ENCODE results near the gene BCL7C. TPM values are rescaled to one million over a fixed set of nuclear protein-coding genes. Genes with fewer than 3 reads are reported as not detected.

BCL7C gene
- total and polyA plus RNA-seq, 2 of the 13 experiments (the other 11 are each of a cell fraction or from before 2014, with no cell fraction given), result 17.7 to 33.8 TPM

DNA sequence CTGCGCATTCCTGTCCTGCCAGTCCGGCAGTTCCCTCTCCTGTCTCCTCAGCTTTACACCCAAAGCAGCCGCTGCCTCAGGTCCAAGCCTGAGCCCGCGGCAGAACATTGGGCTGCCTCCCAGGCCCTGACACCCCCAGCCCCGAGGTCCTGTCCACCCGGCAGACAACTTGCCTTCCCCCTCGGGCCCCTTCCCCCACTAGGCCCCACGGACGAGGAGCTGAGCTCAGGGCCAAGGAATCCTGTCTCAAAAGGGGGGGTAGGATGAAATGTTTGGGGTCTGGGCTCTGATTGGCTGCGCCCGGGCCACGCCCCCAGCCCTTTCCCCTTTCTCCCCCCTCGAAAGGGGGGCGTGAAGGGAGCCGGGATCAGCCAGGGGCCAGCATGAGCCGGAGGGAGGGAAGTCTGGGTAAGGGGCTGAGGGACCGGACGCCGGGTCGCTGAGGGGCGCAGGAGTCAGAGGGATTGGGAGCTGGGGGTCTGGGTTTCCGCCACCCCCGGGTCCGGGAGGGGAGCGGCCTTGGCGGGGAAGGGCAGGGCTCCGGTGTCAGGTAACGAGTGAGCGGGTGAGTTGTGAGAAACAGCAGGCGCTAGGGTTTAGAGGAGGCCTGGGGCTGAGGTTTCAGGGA is 2.5 kb upstream of the BCL7C start, which contains the start of gene CTF1 (continued):
- no peak for TF ChIP-seq HMGXB3 (CRISPR knock-in tag; IDR thresholded peaks at IDR 0.05; ENCODE audit: borderline replicate concordance)
- TF ChIP-seq PLSCR1 (CRISPR knock-in tag; IDR thresholded peaks at IDR 0.05; ENCODE audit: borderline replicate concordance), result peak; percentile 33; the same call in 1 of the 2 replicates
- TF ChIP-seq SALL1 (CRISPR knock-in tag; IDR thresholded peaks at IDR 0.05), result no peak
- no peak for TF ChIP-seq SMARCE1 (IDR thresholded peaks at IDR 0.05; ENCODE audit: borderline replicate concordance)
- TF ChIP-seq FOXK1 (CRISPR knock-in tag; IDR thresholded peaks at IDR 0.05; ENCODE audit: borderline replicate concordance, low read depth), result 0 out of 2 replicates have a peak, but pooled peaks have one; percentile 3
- TF ChIP-seq CBX1 (IDR thresholded peaks at IDR 0.05; ENCODE audit: low read depth), result peak; percentile 24
- no peak for TF ChIP-seq REL (CRISPR knock-in tag; conservative IDR thresholded peaks at IDR 0.05)
- TF ChIP-seq, protein P1, sequence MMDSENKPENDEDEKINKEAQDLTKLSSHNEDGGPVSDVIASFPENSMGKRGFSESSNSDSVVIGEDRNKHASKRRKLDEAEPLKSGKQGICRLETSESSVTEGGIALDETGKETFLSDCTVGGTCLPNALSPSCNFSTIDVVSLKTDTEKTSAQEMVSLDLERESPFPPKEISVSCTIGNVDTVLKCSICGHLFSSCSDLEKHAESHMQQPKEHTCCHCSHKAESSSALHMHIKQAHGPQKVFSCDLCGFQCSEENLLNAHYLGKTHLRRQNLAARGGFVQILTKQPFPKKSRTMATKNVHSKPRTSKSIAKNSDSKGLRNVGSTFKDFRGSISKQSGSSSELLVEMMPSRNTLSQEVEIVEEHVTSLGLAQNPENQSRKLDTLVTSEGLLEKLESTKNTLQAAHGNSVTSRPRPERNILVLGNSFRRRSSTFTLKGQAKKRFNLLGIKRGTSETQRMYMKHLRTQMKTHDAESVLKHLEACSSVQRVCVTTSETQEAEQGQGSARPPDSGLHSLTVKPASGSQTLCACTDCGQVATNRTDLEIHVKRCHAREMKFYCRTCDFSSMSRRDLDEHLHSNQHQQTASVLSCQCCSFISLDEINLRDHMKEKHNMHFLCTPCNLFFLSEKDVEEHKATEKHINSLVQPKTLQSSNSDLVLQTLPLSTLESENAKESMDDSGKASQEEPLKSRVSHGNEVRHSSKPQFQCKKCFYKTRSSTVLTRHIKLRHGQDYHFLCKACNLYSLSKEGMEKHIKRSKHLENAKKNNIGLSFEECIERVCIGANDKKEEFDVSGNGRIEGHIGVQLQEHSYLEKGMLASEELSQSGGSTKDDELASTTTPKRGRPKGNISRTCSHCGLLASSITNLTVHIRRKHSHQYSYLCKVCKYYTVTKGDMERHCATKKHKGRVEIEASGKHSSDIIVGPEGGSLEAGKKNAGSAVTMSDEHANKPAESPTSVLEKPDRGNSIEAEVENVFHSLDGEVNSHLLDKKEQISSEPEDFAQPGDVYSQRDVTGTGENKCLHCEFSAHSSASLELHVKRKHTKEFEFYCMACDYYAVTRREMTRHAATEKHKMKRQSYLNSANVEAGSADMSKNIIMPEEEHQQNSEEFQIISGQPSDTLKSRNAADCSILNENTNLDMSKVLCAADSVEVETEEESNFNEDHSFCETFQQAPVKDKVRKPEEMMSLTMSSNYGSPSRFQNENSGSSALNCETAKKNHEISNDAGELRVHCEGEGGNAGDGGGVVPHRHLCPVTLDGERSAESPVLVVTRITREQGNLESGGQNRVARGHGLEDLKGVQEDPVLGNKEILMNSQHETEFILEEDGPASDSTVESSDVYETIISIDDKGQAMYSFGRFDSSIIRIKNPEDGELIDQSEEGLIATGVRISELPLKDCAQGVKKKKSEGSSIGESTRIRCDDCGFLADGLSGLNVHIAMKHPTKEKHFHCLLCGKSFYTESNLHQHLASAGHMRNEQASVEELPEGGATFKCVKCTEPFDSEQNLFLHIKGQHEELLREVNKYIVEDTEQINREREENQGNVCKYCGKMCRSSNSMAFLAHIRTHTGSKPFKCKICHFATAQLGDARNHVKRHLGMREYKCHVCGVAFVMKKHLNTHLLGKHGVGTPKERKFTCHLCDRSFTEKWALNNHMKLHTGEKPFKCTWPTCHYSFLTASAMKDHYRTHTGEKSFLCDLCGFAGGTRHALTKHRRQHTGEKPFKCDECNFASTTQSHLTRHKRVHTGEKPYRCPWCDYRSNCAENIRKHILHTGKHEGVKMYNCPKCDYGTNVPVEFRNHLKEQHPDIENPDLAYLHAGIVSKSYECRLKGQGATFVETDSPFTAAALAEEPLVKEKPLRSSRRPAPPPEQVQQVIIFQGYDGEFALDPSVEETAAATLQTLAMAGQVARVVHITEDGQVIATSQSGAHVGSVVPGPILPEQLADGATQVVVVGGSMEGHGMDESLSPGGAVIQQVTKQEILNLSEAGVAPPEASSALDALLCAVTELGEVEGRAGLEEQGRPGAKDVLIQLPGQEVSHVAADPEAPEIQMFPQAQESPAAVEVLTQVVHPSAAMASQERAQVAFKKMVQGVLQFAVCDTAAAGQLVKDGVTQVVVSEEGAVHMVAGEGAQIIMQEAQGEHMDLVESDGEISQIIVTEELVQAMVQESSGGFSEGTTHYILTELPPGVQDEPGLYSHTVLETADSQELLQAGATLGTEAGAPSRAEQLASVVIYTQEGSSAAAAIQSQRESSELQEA (CRISPR knock-in tag; IDR thresholded peaks at IDR 0.05; ENCODE audit: not compliant biosample characterization), result peak; percentile 62
- TF ChIP-seq SPEN (CRISPR knock-in tag; IDR thresholded peaks at IDR 0.05; ENCODE audit: low read depth), result peak; percentile 42; the same call in 1 of the 2 replicates
- TF ChIP-seq ETV5 (CRISPR knock-in tag; IDR thresholded peaks at IDR 0.05; ENCODE audit: borderline replicate concordance), result no peak
- peak; percentile 85 for TF ChIP-seq RBM39 (IDR thresholded peaks at IDR 0.05; ENCODE audit: low read depth, low read length, poor library complexity, severe bottlenecking)
- TF ChIP-seq ZNF768 (CRISPR knock-in tag; IDR thresholded peaks at IDR 0.05), result peak; percentile 21; the same call in 1 of the 2 replicates
- no peak for TF ChIP-seq ZNF660 (CRISPR knock-in tag; IDR thresholded peaks at IDR 0.05; ENCODE audit: borderline replicate concordance, low read depth)
- peak; percentile 75; the same call in 1 of the 2 replicates for TF ChIP-seq ZNF256 (CRISPR knock-in tag; conservative IDR thresholded peaks at IDR 0.05)
- no peak for TF ChIP-seq KAT7 (CRISPR knock-in tag; IDR thresholded peaks at IDR 0.05; ENCODE audit: borderline replicate concordance)

Measured in HepG2 (cell line).